K562 (cell line): ENCODE measurements around the gene DHX38. TPM values are rescaled to one million over a fixed set of nuclear protein-coding genes. Genes with fewer than 3 reads are reported as not detected.

Experiments
- BACH1 ChIP-seq: fragments of 200-800 bp; sonication (Bioruptor generic); IDR thresholded peaks from 2 replicates; pipeline ENCODE4 v1.6.1; 2016; ENCODE audit warnings: missing genetic modification characterization, missing compliant biosample characterization
- CC2D1A ChIP-seq: fragments of 450-650 bp; IDR thresholded peaks from 2 replicates; pipeline ENCODE4 v1.6.1; 2017; ENCODE audit warnings: mild to moderate bottlenecking
- CCNT2 ChIP-seq: IDR thresholded peaks from 2 replicates; pipeline ENCODE4 v1.6.1; 2011; ENCODE audit warnings: borderline replicate concordance, low read depth, mild to moderate bottlenecking, moderate library complexity, mixed read lengths, low read length; ENCODE audit not compliant: insufficient read length; ENCODE audit errors: extremely low read depth
- GTF2E2 ChIP-seq: fragments of 200-800 bp; sonication (Bioruptor generic); IDR thresholded peaks from 2 replicates; pipeline ENCODE4 v1.6.1; 2016; ENCODE audit warnings: missing genetic modification characterization, missing compliant biosample characterization
- HNRNPL ChIP-seq: fragments of 200-400 bp; formaldehyde crosslinking; IDR thresholded peaks from 2 replicates; pipeline ENCODE4 v1.6.1; 2017; ENCODE audit warnings: low read depth, mild to moderate bottlenecking, low read length
- ID3 ChIP-seq, 2 experiments: fragments of 250-450 bp in 1 of 2; fragments of 450-650 bp in 1 of 2; sonication (Bioruptor Pico) in 1 of 2; IDR thresholded peaks; 2 replicates each; pipeline versions ENCODE4 v1.6.1 to v1.8.0; 2016 to 2021; ENCODE audit warnings: mild to moderate bottlenecking in 2 of 2, moderate library complexity in 2 of 2, missing compliant biosample characterization in 1 of 2, missing genetic modification characterization in 1 of 2
- PHTF2 ChIP-seq: fragments of 250-450 bp; sonication (Bioruptor Pico); IDR thresholded peaks from 2 replicates; pipeline ENCODE4 v1.5.0; 2021; ENCODE audit warnings: mild to moderate bottlenecking
- SIRT6 ChIP-seq: IDR thresholded peaks from one replicate; pipeline ENCODE4 v1.6.1; 2012; ENCODE audit warnings: low read depth, mild to moderate bottlenecking, control low read depth, inconsistent platforms, low read length, moderate library complexity
- SNAPC5 ChIP-seq: fragments of 250-450 bp; sonication (Bioruptor Pico); IDR thresholded peaks from 2 replicates; pipeline ENCODE4 v1.8.0; 2021; ENCODE audit warnings: moderate library complexity, mild to moderate bottlenecking, inconsistent platforms
- USF2 ChIP-seq: sonication (generic); formaldehyde crosslinking; IDR thresholded peaks from 2 replicates; pipeline ENCODE4 v1.5.0; 2020; ENCODE audit warnings: missing genetic modification reagents
- ZBTB34 ChIP-seq: fragments of 250-450 bp; sonication (Bioruptor Pico); IDR thresholded peaks from 2 replicates; pipeline ENCODE4 v1.8.0; 2021; ENCODE audit warnings: mild to moderate bottlenecking, moderate library complexity
- ZEB2 ChIP-seq: fragments of 450-650 bp; IDR thresholded peaks from 2 replicates; pipeline ENCODE4 v1.6.1; 2016
- ZFP30 ChIP-seq: fragments of 250-450 bp; sonication (Bioruptor Pico); IDR thresholded peaks from 2 replicates; pipeline ENCODE4 v1.8.0; 2022; ENCODE audit warnings: moderate library complexity, mild to moderate bottlenecking, inconsistent platforms, borderline replicate concordance
- ZNF639 ChIP-seq, 2 experiments: fragments of 200-800 bp in 1 of 2; sonication (Bioruptor generic) in 1 of 2; sonication (generic) in 1 of 2; formaldehyde crosslinking in 1 of 2; IDR thresholded peaks in 1 of 2; conservative IDR thresholded peaks in 1 of 2; 2 replicates each; pipeline versions ENCODE4 v1.5.0 to v1.6.1; 2016 to 2020; ENCODE audit warnings: missing compliant biosample characterization in 1 of 2, missing genetic modification characterization in 1 of 2, missing genetic modification reagents in 1 of 2
- polyA plus RNA-seq, 8 experiments: library from polyadenylated mRNA; depleted of rRNA in 4 of 8; stranded (reverse) in 5 of 8; unstranded in 3 of 8; fragments of >200 nt; fragmentation: Nextera tagmentation in 2 of 8; fragmentation: Illumina TruSeq in 1 of 8; extraction: Ambion mirVana in 2 of 8; extraction: Trizol in 1 of 8; gene quantifications; 2 replicates each; pipeline versions ENCODE4 v1.2.1 to v1.2.3, GENCODE V29; 2011 to 2014; ENCODE audit warnings: inconsistent platforms in 1 of 8, missing spikeins in 1 of 8
- total RNA-seq, 7 experiments: library from RNA; depleted of rRNA in 6 of 7; stranded (reverse); fragments of >200 nt in 6 of 7; fragmentation: Illumina TruSeq in 2 of 7; extraction: Trizol in 2 of 7; gene quantifications; 2 replicates each; pipeline versions ENCODE4 v1.2.1 to v1.2.3, GENCODE V29; 2011 to 2021; ENCODE audit warnings: low replicate concordance in 1 of 7

Gene DHX38
- total and polyA plus RNA-seq, 9 of the 15 experiments (the other 6 are each of a cell fraction or from before 2014, with no cell fraction given) = 2.8 to 76.8 (median 40.8) TPM

GRCh38 chr16:72072514-72073342 is 20.9 kb upstream of the DHX38 start (continued):
- no peak for TF ChIP-seq USF2
- no peak for TF ChIP-seq ID3 (CRISPR knock-in tag; IDR thresholded peaks at IDR 0.05)
- no peak for TF ChIP-seq ID3 (tag; IDR thresholded peaks at IDR 0.05)
- no peak for TF ChIP-seq SIRT6
- no peak for TF ChIP-seq ZFP30 (CRISPR knock-in tag)
- TF ChIP-seq ZEB2 = 0 out of 2 replicates have a peak, but pooled peaks have one; percentile 26
- TF ChIP-seq PHTF2 (CRISPR knock-in tag) = no peak
- no peak for TF ChIP-seq CCNT2
- no peak for TF ChIP-seq ZBTB34 (CRISPR knock-in tag)
- no peak for TF ChIP-seq SNAPC5 (CRISPR knock-in tag)
- TF ChIP-seq HNRNPL = no peak
- TF ChIP-seq ZNF639 (CRISPR knock-in tag; conservative IDR thresholded peaks at IDR 0.05 in 1 of 2, IDR thresholded peaks at IDR 0.05 in 1 of 2) = no peak
- 0 out of 2 replicates have a peak, but pooled peaks have one; percentile 49 for TF ChIP-seq CC2D1A
- no peak for TF ChIP-seq GTF2E2 (tag)
- no peak for TF ChIP-seq BACH1 (tag)
